GM12873 (cell line): ENCODE data around the gene LTF.
A peak's percentile ranks its signal among the peaks of the same experiment; 100 is the strongest.

Experiments
- TF ChIP-seq, protein P1 (sequence below): IDR thresholded peaks from 2 replicates; pipeline ENCODE4 v1.5.1; 2012; ENCODE audit warnings: low read depth, mild to moderate bottlenecking, moderate library complexity, low read length, control low read depth; ENCODE audit not compliant: insufficient read depth; ENCODE audit errors: missing control alignments

Gene LTF

DNA sequence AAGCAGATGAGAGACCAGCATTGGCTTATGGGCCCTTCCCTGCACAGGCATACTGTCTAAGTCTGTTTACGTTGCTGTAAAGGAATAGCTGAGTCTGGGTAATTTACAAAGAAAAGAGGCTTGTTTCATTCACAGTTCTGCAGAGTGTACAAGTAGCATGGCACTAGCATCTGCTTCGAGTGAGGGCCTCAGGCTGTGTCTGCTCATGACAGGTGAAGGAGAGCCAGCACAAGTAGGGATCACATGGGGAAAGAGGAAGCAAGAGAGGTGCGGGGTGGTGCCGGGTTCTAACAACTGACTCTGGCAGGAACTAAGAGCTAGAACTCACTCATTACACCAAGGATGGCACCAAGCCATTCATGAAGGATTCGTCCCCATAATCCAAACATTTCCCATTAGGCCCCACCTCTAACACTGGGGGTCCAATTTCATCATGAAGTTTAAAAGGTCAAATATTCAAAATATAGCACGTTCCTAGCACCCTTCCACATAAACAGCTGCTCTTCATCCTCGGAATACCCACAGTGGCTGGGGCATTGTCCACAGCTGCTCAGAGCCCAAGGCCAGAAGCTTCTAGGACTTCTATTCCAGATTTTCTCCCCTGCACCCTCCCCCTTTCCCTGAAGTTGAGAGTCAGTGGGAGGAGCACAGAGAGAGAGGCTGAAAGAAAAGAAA is 38.6 kb upstream of the LTF start:
- TF ChIP-seq, protein P1, sequence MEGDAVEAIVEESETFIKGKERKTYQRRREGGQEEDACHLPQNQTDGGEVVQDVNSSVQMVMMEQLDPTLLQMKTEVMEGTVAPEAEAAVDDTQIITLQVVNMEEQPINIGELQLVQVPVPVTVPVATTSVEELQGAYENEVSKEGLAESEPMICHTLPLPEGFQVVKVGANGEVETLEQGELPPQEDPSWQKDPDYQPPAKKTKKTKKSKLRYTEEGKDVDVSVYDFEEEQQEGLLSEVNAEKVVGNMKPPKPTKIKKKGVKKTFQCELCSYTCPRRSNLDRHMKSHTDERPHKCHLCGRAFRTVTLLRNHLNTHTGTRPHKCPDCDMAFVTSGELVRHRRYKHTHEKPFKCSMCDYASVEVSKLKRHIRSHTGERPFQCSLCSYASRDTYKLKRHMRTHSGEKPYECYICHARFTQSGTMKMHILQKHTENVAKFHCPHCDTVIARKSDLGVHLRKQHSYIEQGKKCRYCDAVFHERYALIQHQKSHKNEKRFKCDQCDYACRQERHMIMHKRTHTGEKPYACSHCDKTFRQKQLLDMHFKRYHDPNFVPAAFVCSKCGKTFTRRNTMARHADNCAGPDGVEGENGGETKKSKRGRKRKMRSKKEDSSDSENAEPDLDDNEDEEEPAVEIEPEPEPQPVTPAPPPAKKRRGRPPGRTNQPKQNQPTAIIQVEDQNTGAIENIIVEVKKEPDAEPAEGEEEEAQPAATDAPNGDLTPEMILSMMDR: no peak

DNA sequence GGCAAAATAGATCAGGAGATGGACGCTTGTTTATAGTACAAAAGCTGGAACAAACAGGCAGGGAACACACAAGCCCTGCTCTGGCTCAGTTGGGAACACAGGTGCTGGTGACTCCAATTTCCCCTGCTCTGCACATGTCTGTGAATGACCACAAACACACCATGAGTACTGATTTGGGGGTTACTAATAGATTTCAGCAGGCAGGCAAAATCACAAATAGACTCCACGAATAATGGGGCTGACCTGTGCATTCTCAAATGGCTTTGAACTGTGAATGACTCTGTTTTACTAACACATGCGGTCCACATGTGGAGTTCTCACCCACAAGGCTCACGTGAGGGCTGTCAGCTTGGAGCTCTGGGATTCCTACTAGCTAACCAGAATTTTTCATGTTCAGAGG is 37.0 kb upstream of the LTF start:
- TF ChIP-seq, protein P1: no peak

DNA sequence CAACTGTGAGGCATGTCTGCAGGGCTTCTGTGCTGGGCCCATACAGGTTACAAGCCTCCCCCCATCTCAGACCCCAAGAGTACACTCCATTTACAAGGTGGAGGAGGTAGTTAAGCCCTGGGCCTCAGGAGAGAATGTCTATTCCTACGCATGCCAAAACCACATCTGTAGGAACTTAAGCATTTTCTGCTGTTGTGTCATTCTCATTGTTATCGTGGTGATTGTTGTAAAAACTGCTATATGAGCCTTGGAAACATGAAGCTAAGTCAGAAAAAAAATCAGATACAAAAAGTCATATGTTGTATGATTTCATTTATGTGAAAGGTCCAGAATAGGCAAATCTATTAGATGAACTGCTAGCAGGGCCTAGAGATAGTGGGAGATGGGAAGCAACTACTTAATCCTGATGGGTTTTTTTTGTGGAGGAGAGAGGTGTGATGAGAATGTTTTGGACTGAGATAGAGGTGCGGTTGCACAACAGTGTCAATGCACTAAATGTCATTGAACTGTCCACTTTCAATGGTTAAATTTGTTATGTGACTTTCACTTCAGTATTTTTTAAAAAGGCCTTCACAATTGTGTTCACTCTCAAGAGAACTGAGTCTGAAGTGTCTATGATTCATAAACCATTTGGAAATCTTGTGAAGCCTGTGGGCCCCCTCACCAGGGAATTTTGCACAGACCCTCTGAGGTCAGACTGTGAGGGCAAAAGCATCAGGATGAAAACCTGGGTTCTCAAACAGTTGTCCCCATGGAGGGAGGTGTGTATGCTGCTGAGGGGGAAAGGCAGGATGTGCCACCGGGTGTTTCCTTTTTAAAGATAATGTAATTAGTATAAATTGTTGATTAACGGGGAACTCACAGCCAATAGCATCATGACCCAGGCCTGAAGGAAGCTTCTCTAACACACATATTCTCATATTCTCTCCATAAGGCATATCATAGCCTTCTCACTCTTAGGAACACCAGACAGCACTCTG is 36.2 kb upstream of the LTF start:
- TF ChIP-seq, protein P1: no peak

DNA sequence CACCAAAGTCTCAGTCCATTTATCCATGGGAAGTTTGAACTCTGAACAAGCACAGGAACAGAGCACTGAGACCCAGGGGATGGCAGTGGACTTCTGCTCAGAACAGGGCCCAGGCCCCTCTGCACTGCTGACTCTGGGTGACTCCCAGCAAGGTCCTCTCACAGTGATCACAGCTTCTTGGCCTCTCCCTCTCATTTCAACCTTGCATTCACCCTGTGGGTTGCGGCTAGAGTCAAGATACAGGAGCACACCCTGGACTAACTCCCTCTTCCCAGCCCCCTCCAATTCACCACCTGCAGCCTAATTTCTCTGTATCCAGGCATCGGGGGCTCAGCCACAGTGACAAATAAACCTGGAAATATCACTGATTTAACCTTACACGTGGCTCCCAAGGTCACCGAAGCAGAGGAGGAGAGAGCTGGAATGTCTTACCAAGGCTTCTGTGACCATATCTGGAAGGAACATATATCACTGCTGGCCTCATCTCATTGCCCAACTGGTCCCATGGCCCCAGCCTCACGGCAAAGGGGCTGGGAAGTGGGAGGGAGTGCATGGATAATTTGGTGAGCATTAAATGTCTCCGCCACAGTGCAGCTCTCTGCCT is 34.3 kb upstream of the LTF start:
- TF ChIP-seq, protein P1: no peak

DNA sequence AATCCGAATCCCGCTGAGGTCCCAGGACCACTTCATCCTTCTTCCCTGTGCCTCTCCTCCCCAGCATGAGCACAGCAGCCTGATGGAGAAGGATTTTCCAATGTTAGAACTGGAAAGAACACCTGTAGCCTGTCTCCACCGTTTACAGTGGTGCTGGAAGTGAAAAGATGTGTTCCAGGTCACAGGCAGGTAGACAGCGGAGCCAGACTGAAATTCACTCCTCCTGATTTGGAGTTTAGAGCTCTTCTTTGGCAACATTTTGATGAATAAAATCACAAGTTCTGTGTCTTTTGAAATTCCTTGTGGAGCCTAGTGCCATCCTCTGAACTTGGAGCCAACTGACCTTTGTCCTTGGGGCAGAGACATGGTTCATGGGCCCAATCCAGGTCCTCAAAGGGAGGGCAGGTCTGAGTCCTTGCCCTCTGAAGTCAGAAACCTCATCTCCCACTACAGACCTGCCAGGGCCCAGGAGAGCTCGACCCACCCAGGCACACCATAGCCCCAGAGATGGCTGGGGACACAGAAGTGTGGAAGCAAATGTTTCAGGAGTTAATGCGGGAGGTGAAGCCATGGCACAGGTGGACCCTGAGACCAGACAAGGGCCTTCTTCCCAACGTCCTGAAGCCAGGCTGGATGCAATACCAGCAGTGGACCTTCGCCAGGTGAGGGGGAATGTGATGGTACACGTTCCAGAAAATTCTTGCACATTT is 33.0 kb upstream of the LTF start, which contains the start of gene RTP3:
Gene RTP3 (plus strand): TSS at position 421 of the 710 bp plus-strand sequence. CDS start 87 bp downstream, at position 508.
- TF ChIP-seq, protein P1: no peak

DNA sequence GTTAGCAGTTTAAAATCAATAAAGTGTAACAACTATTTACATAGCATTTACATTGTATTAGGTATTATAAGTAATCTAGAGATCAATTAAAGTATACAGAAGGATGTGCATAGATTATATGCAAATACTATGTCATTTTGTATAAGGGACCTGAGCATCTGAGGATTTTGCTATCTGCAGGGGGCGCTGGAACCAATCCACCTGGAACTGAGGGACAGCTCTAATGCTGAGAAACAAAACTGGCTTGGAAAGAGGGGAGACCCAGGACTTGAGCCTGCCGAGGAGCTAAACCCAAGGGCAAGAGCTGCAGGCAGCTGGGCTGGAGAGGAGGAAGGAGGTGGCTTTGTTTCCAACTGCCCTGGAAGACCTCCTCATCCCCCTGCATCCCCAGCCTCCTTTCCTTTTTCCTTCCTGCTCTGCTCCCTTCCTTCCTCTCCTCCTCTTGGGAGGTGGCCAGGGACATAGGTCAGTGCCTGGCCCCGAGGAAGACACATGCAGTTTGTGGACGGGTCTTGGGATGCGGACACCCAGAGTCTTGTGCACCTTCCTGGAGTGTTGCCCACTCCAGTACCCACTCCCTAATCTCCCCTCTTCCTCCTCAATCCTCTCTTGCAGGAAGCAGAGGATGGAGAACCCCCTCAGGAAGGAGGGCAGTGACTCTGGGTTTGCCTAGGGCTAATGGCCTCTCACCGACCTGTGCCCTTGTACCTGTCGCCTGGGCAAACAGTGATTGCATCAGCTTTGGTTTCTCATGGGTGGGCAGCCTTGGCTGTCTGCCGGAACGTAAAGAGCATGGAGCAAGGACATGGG is 32.2 kb upstream of the LTF start:
- TF ChIP-seq, protein P1: peak; percentile 57
